Common myeloid progenitor, CD34-positive (primary cell): ENCODE measurements around the gene KLF2.

Experiments
- CTCF ChIA-PET: fragments of 350-600 bp; sonication (Branson Sonifier 250); formaldehyde crosslinking; loops from one replicate; lab custom pipeline; 2021; ENCODE audit warnings: antibody characterized with exemption; lab: Charles Lee
- POLR2A ChIA-PET: fragments of 350-600 bp; sonication (Branson Sonifier 250); formaldehyde crosslinking; loops from one replicate; lab custom pipeline; 2021; ENCODE audit warnings: antibody characterized with exemption; lab: Charles Lee
- DNase-seq, 3 donors: peaks; one replicate each; pipeline versions ENCODE4 v3.0.0 to v3.0.0-alpha.2; 2013
- H3K27ac ChIP-seq, 2 experiments: 1 replicate in 1 of 2; 2 replicates in 1 of 2; pipeline ENCODE4 v1.7.0; 2013; ENCODE audit warnings: inconsistent platforms in 2 of 2, low read length in 2 of 2, mild to moderate bottlenecking in 2 of 2, low read depth in 1 of 2, moderate library complexity in 1 of 2; ENCODE audit not compliant: severe bottlenecking in 2 of 2, insufficient read depth in 1 of 2, poor library complexity in 1 of 2
- H3K27me3 ChIP-seq, 5 experiments: replicated peaks in 2 of 5; 1 replicate in 3 of 5; 2 replicates in 2 of 5; pipeline versions ENCODE4 v1.6.1 to v1.7.0; 2013; ENCODE audit warnings: low read length in 4 of 5, mild to moderate bottlenecking in 2 of 5, moderate library complexity in 2 of 5, inconsistent platforms in 1 of 5; ENCODE audit not compliant: insufficient read depth in 5 of 5, control insufficient read depth in 4 of 5
- H3K36me3 ChIP-seq, 4 experiments: 1 replicate in 2 of 4; 2 replicates in 2 of 4; pipeline versions ENCODE4 v1.6.1 to v1.7.0; 2013; ENCODE audit warnings: low read length in 3 of 4, control low read depth in 1 of 4, mild to moderate bottlenecking in 1 of 4; ENCODE audit not compliant: control insufficient read depth in 4 of 4, insufficient read depth in 4 of 4
- H3K4me1 ChIP-seq, 4 experiments: 1 replicate in 3 of 4; 2 replicates in 1 of 4; pipeline versions ENCODE4 v1.6.1 to v1.7.1; 2013; ENCODE audit warnings: low read length in 3 of 4, mild to moderate bottlenecking in 3 of 4, control low read depth in 1 of 4, inconsistent platforms in 1 of 4, moderate library complexity in 1 of 4; ENCODE audit not compliant: control insufficient read depth in 4 of 4, insufficient read depth in 4 of 4; ENCODE audit errors: control extremely low read depth in 1 of 4
- H3K4me3 ChIP-seq, 7 experiments: 1 replicate in 4 of 7; 2 replicates in 3 of 7; pipeline versions ENCODE4 v1.5.1 to v1.7.0; 2013; ENCODE audit warnings: mild to moderate bottlenecking in 7 of 7, low read length in 6 of 7, moderate library complexity in 6 of 7, inconsistent platforms in 2 of 7, low read depth in 2 of 7, control low read depth in 1 of 7; ENCODE audit not compliant: insufficient read depth in 4 of 7, control insufficient read depth in 1 of 7; ENCODE audit errors: extremely low read depth in 1 of 7
- H3K9me3 ChIP-seq, 5 experiments: 1 replicate in 4 of 5; 2 replicates in 1 of 5; pipeline versions ENCODE4 v1.6.1 to v1.7.1; 2013; ENCODE audit warnings: low read length in 4 of 5, mild to moderate bottlenecking in 2 of 5, inconsistent platforms in 1 of 5, low read depth in 1 of 5, moderate library complexity in 1 of 5; ENCODE audit not compliant: control insufficient read depth in 4 of 5, insufficient read depth in 2 of 5; ENCODE audit errors: control extremely low read depth in 1 of 5
- WGBS: methylation state at CpG from one replicate; pipeline ENCODE4 v1.1.5; 2013; ENCODE audit not compliant: insufficient coverage; 5-methylcytosine and 5-hydroxymethylcytosine counted together

The KLF2 gene

DNA sequence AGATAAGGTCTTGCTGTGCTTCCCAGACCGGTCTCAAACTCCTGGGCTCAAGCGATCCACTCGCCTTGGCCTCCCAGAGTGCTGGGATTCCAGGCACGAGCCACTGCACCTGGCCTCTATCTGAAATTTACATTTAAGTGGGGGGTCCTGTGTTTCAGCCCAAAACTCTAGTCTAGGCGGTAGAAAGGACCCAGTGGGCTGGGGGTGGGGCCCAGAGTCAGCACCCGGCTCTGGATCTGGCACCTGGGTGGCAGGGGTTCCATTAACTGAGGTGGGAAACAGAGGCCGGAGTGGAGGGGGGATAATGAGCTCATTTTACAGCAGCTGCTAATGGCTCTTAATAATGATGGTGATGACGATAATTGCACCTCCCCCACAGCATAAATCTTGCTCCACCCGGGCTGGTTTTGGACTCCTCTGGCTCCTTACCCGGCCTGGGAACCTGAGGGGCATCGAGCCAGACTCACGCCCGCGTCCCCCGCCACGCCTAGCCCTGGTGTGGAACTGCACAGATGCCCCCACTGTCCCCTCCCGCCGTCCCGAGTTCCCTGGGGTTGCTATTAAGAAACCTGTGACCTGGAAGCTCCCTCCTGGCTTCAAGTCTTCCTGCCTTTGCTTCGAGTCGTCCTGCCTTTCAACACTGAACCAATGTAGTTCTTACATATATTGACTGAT is 17.8 kb upstream of the KLF2 start:
- Histone ChIP-seq H3K27ac (no peak overlapping the region), H3K4me3 (no peak overlapping the region), H3K4me1 (peaks cover 0 to 2% (median 0%) of the 10 kb centered on the region in 4 experiments), H3K9me3 (no peaks in the 10 kb centered on the region), H3K27me3 (no peaks in the 10 kb centered on the region), H3K36me3 (no peaks in the 10 kb centered on the region)
- DNase-seq = no peak
- ChIA-PET POLR2A (no interaction called here), CTCF (interaction anchor here (1.0 to 1.3 kb wide), 2 partner anchors 10 to 59 kb away, joined by 3 read pairs; no protein-coding TSS in a partner anchor)
- WGBS = 94% methylated on average over 19 of the region's 21 CpGs

DNA sequence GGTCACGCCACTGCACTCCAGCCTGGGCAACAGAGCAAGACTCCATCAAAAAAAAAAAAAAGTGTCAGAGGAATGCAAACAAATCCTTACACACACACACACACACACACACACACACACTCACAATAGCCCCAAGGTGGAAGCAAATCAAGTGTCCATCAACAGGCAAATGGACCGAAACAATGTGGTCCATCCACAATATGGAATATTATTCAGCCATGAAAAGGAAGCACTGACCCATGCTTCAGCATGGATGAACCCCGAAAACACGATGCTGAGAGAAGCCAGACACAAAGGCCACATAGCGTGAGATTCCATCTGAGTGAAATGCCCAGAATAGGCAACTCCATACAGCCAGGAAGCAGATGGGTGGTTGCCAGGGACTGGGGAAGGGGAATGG is 16.5 kb upstream of the KLF2 start:
- WGBS = 100% methylated on average over 3 of the region's 5 CpGs

DNA sequence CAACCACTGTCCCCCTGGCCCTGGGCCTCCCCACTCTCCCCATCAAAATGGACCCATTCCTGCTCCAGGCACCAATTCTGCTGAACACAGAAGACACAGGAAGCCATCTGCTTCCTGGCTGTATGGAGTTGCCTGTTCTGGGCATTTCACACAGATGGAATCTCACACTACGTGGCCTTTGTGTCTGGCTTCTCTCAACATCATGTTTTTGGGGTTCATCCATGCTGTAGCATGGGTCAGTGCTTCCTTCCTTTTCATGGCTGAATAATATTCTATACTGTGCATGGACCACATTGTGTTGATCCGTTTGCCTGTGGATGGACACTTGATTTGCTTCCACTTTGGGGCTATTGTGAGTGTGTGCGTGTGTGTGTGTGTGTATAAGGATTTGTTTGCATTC is 15.0 kb upstream of the KLF2 start:
- DNase-seq = peak in 2 of 3 donors; percentile 60 to 71
- POLR2A ChIA-PET = no interaction called here
- Histone ChIP-seq H3K4me1 (peaks cover 0 to 2% (median 0%) of the 10 kb centered on the region in 4 experiments), H3K4me3 (no peak overlapping the region), H3K9me3 (no peaks in the 10 kb centered on the region), H3K27ac (no peak overlapping the region), H3K36me3 (no peaks in the 10 kb centered on the region), H3K27me3 (no peaks in the 10 kb centered on the region)
- CTCF ChIA-PET = no interaction called here
- WGBS = 17% methylated on average over 1 of the region's 3 CpGs

More for the DNA sequence above, 16.5 kb upstream of the KLF2 start:
- CTCF ChIA-PET = interaction anchor here (1.3 kb wide), 1 partner anchor 8 kb away, joined by 3 read pairs; no protein-coding TSS in a partner anchor
- POLR2A ChIA-PET = no interaction called here
- peaks cover 0 to 2% (median 0%) of the 10 kb centered on the region in 4 experiments for H3K4me1 ChIP-seq
- H3K27ac ChIP-seq = no peak overlapping the region
- H3K4me3 ChIP-seq = no peak overlapping the region
- no peaks in the 10 kb centered on the region for H3K27me3 ChIP-seq
- no peaks in the 10 kb centered on the region for H3K9me3 ChIP-seq
- H3K36me3 ChIP-seq = no peaks in the 10 kb centered on the region
- no peak for DNase-seq

DNA sequence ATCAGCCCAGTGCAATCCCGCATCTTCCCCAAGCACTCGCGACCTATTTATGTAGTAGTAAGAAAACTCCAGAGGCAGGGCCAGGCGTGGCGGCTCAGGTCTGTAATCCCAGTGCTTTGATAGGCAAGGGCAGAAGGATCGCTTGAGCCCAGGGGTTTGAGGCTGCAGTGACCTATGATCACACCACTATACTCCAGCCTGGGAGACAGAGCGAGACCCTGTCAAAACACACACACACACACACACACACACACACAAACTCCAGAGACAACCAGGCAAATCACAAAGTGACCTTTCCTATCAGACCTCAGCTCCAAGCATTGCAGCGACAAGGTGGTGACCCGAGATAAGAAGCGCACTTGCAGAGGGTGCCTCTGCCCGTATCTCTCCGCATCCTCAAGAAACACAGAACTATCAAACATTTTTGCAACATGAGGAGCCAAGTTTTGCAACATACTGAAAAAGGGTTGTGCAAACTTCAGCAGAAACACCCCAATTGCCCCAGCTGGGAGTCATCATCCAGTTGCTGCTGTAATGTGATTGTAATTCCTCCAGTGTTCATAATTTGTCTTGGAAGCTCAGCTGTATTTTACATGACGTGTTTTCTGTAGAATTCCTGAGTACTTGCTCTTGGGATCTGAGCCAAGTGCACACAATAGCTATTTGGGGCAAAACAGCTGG is 8.7 kb upstream of the KLF2 start:
- peak; percentile 70 to 86 (median 75) for DNase-seq
- peaks cover 0 to 5% (median 1%) of the 10 kb centered on the region in 5 experiments for H3K27me3 ChIP-seq
- peak overlapping the region in 1 of 7 experiments; percentile 13 for H3K4me3 ChIP-seq
- CTCF ChIA-PET = interaction anchor here (0.9 to 1.4 kb wide), 2 partner anchors 9 to 12 kb away, joined by 3 to 4 read pairs; no protein-coding TSS in a partner anchor
- 95% methylated on average over 9 of the region's 13 CpGs for WGBS
- H3K27ac ChIP-seq = no peak overlapping the region
- H3K36me3 ChIP-seq = no peaks in the 10 kb centered on the region
- H3K4me1 ChIP-seq = peaks cover 3 to 11% (median 10%) of the 10 kb centered on the region in 4 experiments
- POLR2A ChIA-PET = interaction anchor here (0.7 to 1.2 kb wide), 2 partner anchors 13 to 58 kb away, joined by 3 read pairs; no protein-coding TSS in a partner anchor
- peaks cover 0 to 6% (median 0%) of the 10 kb centered on the region in 5 experiments for H3K9me3 ChIP-seq

DNA sequence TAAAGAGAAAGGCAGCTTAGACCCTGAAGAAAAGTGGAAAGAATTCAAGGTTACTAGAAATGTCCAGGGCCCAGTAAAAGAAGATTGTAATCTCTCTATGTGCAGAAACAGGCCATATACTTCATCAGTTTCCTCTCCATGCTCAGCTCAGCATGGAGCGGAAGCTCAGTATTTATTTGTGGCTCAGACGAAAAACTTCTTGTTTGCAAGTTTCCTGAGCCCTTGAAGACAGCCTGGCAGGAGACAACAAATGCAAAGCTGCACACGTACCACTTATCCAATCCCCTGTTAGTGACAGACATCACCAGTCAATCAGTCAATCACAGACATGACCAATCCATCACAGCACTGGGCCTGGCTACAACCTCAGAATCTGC is 8.1 kb upstream of the KLF2 start:
- peaks cover 0 to 6% (median 0%) of the 10 kb centered on the region in 5 experiments for H3K9me3 ChIP-seq
- H3K4me3 ChIP-seq = peak overlapping the region in 1 of 7 experiments; percentile 13
- H3K4me1 ChIP-seq = peaks cover 3 to 11% (median 10%) of the 10 kb centered on the region in 4 experiments
- no peaks in the 10 kb centered on the region for H3K36me3 ChIP-seq
- 73% methylated on average over 2 of the region's 3 CpGs for WGBS
- ChIA-PET CTCF (interaction anchor here (0.9 to 1.4 kb wide), 2 partner anchors 9 to 12 kb away, joined by 3 to 4 read pairs; no protein-coding TSS in a partner anchor), POLR2A (interaction anchor here (0.6 to 1.2 kb wide), 3 partner anchors 12 to 252 kb away, joined by 3 to 4 read pairs (median 3); no protein-coding TSS in a partner anchor)
- peak in 1 of 3 donors; percentile 32 for DNase-seq
- H3K27ac ChIP-seq = no peak overlapping the region
- peaks cover 0 to 6% (median 2%) of the 10 kb centered on the region in 5 experiments for H3K27me3 ChIP-seq

DNA sequence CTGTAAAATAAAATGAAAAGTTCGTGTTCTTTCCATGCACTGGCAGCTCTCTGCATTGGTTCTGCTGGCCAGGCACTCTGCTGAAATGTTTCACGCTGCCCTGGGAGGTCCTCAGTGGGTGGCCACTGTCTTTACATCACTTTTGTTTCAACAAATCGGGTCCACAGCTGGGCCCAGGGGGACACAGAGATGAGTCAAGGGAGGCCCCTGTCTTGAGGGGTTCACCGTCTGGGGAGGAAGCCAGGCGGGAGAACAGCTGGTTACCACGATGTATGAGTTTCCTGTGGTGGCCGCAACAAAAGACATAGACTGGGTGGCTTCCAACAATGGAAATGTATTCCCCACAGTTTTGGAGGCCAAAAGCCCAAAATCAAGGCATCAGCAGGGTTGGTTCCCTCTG is 5.1 kb upstream of the KLF2 start:
- POLR2A ChIA-PET = interaction anchor here (1.7 to 1.9 kb wide), 3 partner anchors 9 to 60 kb away, joined by 6 to 17 read pairs (median 10); no protein-coding TSS in a partner anchor

More for the DNA sequence above, 5.1 kb upstream of the KLF2 start:
- CTCF ChIA-PET = interaction anchor here (0.7 to 2.1 kb wide), 8 partner anchors 9 to 82 kb away, joined by 3 to 7 read pairs (median 3); no protein-coding TSS in a partner anchor
- peak overlapping the region in 2 of 7 experiments; percentile 5 to 19 for H3K4me3 ChIP-seq
- peaks cover 3 to 21% (median 17%) of the 10 kb centered on the region in 4 experiments for H3K4me1 ChIP-seq
- no peaks in the 10 kb centered on the region for H3K36me3 ChIP-seq
- peaks cover 0 to 6% (median 0%) of the 10 kb centered on the region in 5 experiments for H3K9me3 ChIP-seq
- no peak overlapping the region for H3K27ac ChIP-seq
- WGBS = 9% methylated on average over 6 of the region's 7 CpGs
- DNase-seq = peak; percentile 61 to 92 (median 85)
- H3K27me3 ChIP-seq = peaks cover 0 to 26% (median 8%) of the 10 kb centered on the region in 5 experiments
